Mesothelial cell of epicardium (in vitro differentiated cells): ENCODE results near the gene NUDT13. TPM values are rescaled to one million over a fixed set of nuclear protein-coding genes. Genes with fewer than 3 reads are reported as not detected.

Experiments
- DNase-seq, 2 experiments: peaks; one replicate each; pipeline ENCODE4 v3.0.0; 2021; ENCODE audit warnings: low spot score in 2 of 2; ENCODE audit not compliant: unreplicated experiment in 2 of 2
- H3K27ac Mint-ChIP-seq: 2 replicates; pipeline ENCODE4 v1.8.0; 2021; ENCODE audit warnings: mixed read lengths
- H3K27me3 Mint-ChIP-seq: 2 replicates; pipeline ENCODE4 v1.8.0; 2021; ENCODE audit warnings: low read depth, mixed read lengths
- H3K36me3 Mint-ChIP-seq: 2 replicates; pipeline ENCODE4 v1.8.0; 2021; ENCODE audit warnings: mixed read lengths
- H3K4me1 Mint-ChIP-seq: 2 replicates; pipeline ENCODE4 v1.8.0; 2021; ENCODE audit warnings: mixed read lengths
- H3K4me3 Mint-ChIP-seq: 2 replicates; pipeline ENCODE4 v1.8.0; 2021; ENCODE audit warnings: mild to moderate bottlenecking, moderate library complexity, mixed read lengths
- H3K9me3 Mint-ChIP-seq: 2 replicates; pipeline ENCODE4 v1.8.0; 2021; ENCODE audit warnings: mixed read lengths
- total RNA-seq: library from RNA; stranded (reverse); gene quantifications from 3 replicates; pipeline ENCODE4 v1.2.1, GENCODE V29; 2021
- TF ChIP-seq, protein P1 (sequence below): fragments of 200-600 bp; sonication (generic); IDR thresholded peaks from one replicate; pipeline ENCODE4 v1.5.0; 2021; ENCODE audit warnings: antibody characterized with exemption; ENCODE audit not compliant: unreplicated experiment

Gene NUDT13
- total RNA-seq, 1 donor from 2014 or later: 3.7 TPM

- H3K27me3 Mint-ChIP-seq: no peaks in the 10 kb centered on the region
- H3K4me3 Mint-ChIP-seq: no peak overlapping the region
- no peaks in the 10 kb centered on the region for H3K9me3 Mint-ChIP-seq
- no peak overlapping the region for H3K27ac Mint-ChIP-seq
- no peaks in the 10 kb centered on the region for H3K4me1 Mint-ChIP-seq
- H3K36me3 Mint-ChIP-seq: peaks cover 15% of the 10 kb centered on the region
- DNase-seq: no peak
- TF ChIP-seq, protein P1, sequence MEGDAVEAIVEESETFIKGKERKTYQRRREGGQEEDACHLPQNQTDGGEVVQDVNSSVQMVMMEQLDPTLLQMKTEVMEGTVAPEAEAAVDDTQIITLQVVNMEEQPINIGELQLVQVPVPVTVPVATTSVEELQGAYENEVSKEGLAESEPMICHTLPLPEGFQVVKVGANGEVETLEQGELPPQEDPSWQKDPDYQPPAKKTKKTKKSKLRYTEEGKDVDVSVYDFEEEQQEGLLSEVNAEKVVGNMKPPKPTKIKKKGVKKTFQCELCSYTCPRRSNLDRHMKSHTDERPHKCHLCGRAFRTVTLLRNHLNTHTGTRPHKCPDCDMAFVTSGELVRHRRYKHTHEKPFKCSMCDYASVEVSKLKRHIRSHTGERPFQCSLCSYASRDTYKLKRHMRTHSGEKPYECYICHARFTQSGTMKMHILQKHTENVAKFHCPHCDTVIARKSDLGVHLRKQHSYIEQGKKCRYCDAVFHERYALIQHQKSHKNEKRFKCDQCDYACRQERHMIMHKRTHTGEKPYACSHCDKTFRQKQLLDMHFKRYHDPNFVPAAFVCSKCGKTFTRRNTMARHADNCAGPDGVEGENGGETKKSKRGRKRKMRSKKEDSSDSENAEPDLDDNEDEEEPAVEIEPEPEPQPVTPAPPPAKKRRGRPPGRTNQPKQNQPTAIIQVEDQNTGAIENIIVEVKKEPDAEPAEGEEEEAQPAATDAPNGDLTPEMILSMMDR: no peak
Measured at GRCh38 chr10:73174148-73174925, 64.1 kb downstream of the NUDT13 start.

Other genes with a start within 250 kb of the NUDT13 start
- 0.34 to 0.72 TPM (median 0.38 TPM) in 3 replicates for gene OIT3, start 216.7 kb upstream of the NUDT13 start, total RNA-seq
- gene PLA2G12B, start 155.6 kb upstream of the NUDT13 start, total RNA-seq: not detected in 3 replicates
- gene P4HA1, start 13.6 kb upstream of the NUDT13 start, total RNA-seq: 103 to 111 TPM (median 105 TPM) in 3 replicates
- gene ECD, start 57.6 kb downstream of the NUDT13 start, total RNA-seq: 30.2 to 31.4 TPM (median 30.5 TPM) in 3 replicates
- 31.4 to 33.7 TPM (median 31.9 TPM) in 3 replicates for gene FAM149B1, start 57.7 kb downstream of the NUDT13 start, total RNA-seq
- gene DNAJC9, start 136.8 kb downstream of the NUDT13 start, total RNA-seq: 32.1 to 32.7 TPM (median 32.5 TPM) in 3 replicates
- 62.5 to 72.2 TPM (median 65.2 TPM) in 3 replicates for gene MRPS16, start 142.2 kb downstream of the NUDT13 start, total RNA-seq
- 5.2 to 5.7 TPM (median 5.7 TPM) in 3 replicates for gene CFAP70, start 248.4 kb downstream of the NUDT13 start, total RNA-seq